Measurements from ENCODE around the gene PTGES3L.
A peak's percentile ranks its signal among the peaks of the same experiment; 100 is the strongest.
"Not testable (repeated sequence)": the region's sequence is repeated elsewhere in the genome, so short reads cannot be mapped to it uniquely, and the experiment has no call there.

PTGES3L gene

GRCh38 chr17:42980274-42980765, 440 bp upstream of the PTGES3L start, which contains the start of gene RUNDC1:
RUNDC1 (plus strand) TSS chr17:42980565; CDS start chr17:42980577, 12 bp downstream.
- DNase-seq (ENCODE audit: low read depth): peak; percentile 88

- not testable (repeated sequence) for DNase-seq (ENCODE audit: low read depth)
Measured at GRCh38 chr17:42975701-42976100, 4.2 kb downstream of the PTGES3L start.

GRCh38 chr17:42975265-42975664, 4.6 kb downstream of the PTGES3L start:
- DNase-seq (ENCODE audit: low read depth): no peak

- DNase-seq (ENCODE audit: low read depth): not testable (repeated sequence)
Measured at GRCh38 chr17:42973323-42973722, 6.6 kb downstream of the PTGES3L start.

- no peak for DNase-seq (ENCODE audit: low read depth)
Measured at GRCh38 chr17:42971589-42971988, 8.3 kb downstream of the PTGES3L start.

GRCh38 chr17:42969001-42969581, 10.8 kb downstream of the PTGES3L start:
- no peak for DNase-seq (ENCODE audit: low read depth)

- no peak for DNase-seq (ENCODE audit: low read depth)
Measured at GRCh38 chr17:42967925-42968324, 12.0 kb downstream of the PTGES3L start.

GRCh38 chr17:42964161-42964932, 15.5 kb downstream of the PTGES3L start, which contains the start of gene AARSD1:
AARSD1 (minus strand) TSS chr17:42964454; CDS start chr17:42964440, 14 bp downstream.
- peak; percentile 83 for DNase-seq (ENCODE audit: low read depth)

GRCh38 chr17:42953669-42954068, 26.2 kb downstream of the PTGES3L start:
- DNase-seq (ENCODE audit: low read depth): no peak

- no peak for DNase-seq (ENCODE audit: low read depth)
Measured at GRCh38 chr17:42950044-42950783, 29.7 kb downstream of the PTGES3L start.

GRCh38 chr17:42946812-42947211, 33.1 kb downstream of the PTGES3L start:
- no peak for DNase-seq (ENCODE audit: low read depth)

- no peak for DNase-seq (ENCODE audit: low read depth)
Measured at GRCh38 chr17:42944211-42944610, 35.7 kb downstream of the PTGES3L start.

GRCh38 chr17:42937712-42938596, 41.9 kb downstream of the PTGES3L start:
- DNase-seq (ENCODE audit: low read depth): no peak

- no peak for DNase-seq (ENCODE audit: low read depth)
Measured at GRCh38 chr17:42929497-42929844, 50.4 kb downstream of the PTGES3L start.

GRCh38 chr17:42928714-42929496, 51.0 kb downstream of the PTGES3L start:
- no peak for DNase-seq (ENCODE audit: low read depth)

- no peak for DNase-seq (ENCODE audit: low read depth)
Measured at GRCh38 chr17:42924891-42925290, 55.0 kb downstream of the PTGES3L start.

- not testable (repeated sequence) for DNase-seq (ENCODE audit: low read depth)
Measured at GRCh38 chr17:42923472-42923871, 56.4 kb downstream of the PTGES3L start.

GRCh38 chr17:42922294-42922693, 57.6 kb downstream of the PTGES3L start:
- DNase-seq (ENCODE audit: low read depth): no peak

GRCh38 chr17:42920922-42921321, 59.0 kb downstream of the PTGES3L start:
- DNase-seq (ENCODE audit: low read depth): no peak

GRCh38 chr17:42920106-42920900, 59.6 kb downstream of the PTGES3L start:
- DNase-seq (ENCODE audit: low read depth): no peak

Measured in activated T-helper 9 cell treated with anti-CD3 and anti-CD28 coated beads, Interleukin-2, amount 50 U/mL, for 16 hours (primary cell).